KMS-11 (cell line): ENCODE measurements around the gene ZNF865.
A peak's percentile ranks its signal among the peaks of the same experiment; 100 is the strongest.

Experiments used
- H2AFZ ChIP-seq: fragments of 200-600 bp; sonication (generic); 2 replicates; pipeline ENCODE4 v1.6.1; 2016; ENCODE audit warnings: antibody characterized with exemption, mixed run types, low read depth
- H3K27ac ChIP-seq: fragments of 200-600 bp; sonication (generic); 2 replicates; pipeline ENCODE4 v1.6.1; 2016; ENCODE audit warnings: mild to moderate bottlenecking, mixed run types
- H3K27me3 ChIP-seq: fragments of 200-600 bp; sonication (generic); 2 replicates; pipeline ENCODE4 v1.6.1; 2017; ENCODE audit warnings: mild to moderate bottlenecking, low read depth, mixed run types, moderate library complexity; ENCODE audit not compliant: insufficient read depth
- H3K36me3 ChIP-seq: fragments of 200-600 bp; sonication (generic); 2 replicates; pipeline ENCODE4 v1.6.1; 2017; ENCODE audit warnings: mild to moderate bottlenecking, mixed run types; ENCODE audit not compliant: insufficient read depth
- H3K4me1 ChIP-seq: fragments of 200-600 bp; sonication (generic); 2 replicates; pipeline ENCODE4 v1.6.1; 2016; ENCODE audit warnings: mild to moderate bottlenecking, low read depth, mixed run types; ENCODE audit not compliant: poor library complexity, severe bottlenecking
- H3K4me2 ChIP-seq: fragments of 200-600 bp; sonication (generic); 2 replicates; pipeline ENCODE4 v1.7.0; 2016; ENCODE audit warnings: mild to moderate bottlenecking, mixed run types
- H3K4me3 ChIP-seq: fragments of 200-600 bp; sonication (generic); IDR thresholded peaks from 2 replicates; pipeline ENCODE4 v1.6.1; 2017; ENCODE audit warnings: low read depth, low read length, mixed read lengths; ENCODE audit not compliant: insufficient read depth
- H3K79me2 ChIP-seq: fragments of 200-600 bp; sonication (generic); 2 replicates; pipeline ENCODE4 v1.6.1; 2016; ENCODE audit warnings: low read depth, mixed run types; ENCODE audit not compliant: insufficient read depth
- H3K9ac ChIP-seq: fragments of 200-600 bp; sonication (generic); 2 replicates; pipeline ENCODE4 v1.6.1; 2016; ENCODE audit warnings: mild to moderate bottlenecking, mixed run types
- H4K20me1 ChIP-seq: fragments of 200-600 bp; sonication (generic); 2 replicates; pipeline ENCODE4 v1.6.1; 2016; ENCODE audit warnings: mild to moderate bottlenecking, mixed run types; ENCODE audit not compliant: insufficient read depth
- CTCF ChIP-seq: fragments of 200-600 bp; sonication (generic); conservative IDR thresholded peaks from 2 replicates; pipeline ENCODE4 v1.6.1; 2017; ENCODE audit warnings: low read depth, mild to moderate bottlenecking, antibody characterized with exemption, low read length, moderate library complexity, mixed read lengths

ZNF865 gene

GRCh38 chr19:55578761-55579747, 26.4 kb upstream of the ZNF865 start:
- Histone ChIP-seq H3K4me3 (no peak overlapping the region), H4K20me1 (no peaks in the 10 kb centered on the region)

GRCh38 chr19:55579766-55580621, 25.5 kb upstream of the ZNF865 start:
- H3K79me2 ChIP-seq: no peaks in the 10 kb centered on the region
- H3K4me2 ChIP-seq: peak overlapping the region; percentile 54
- H3K27ac ChIP-seq: no peak overlapping the region
- H3K36me3 ChIP-seq: no peaks in the 10 kb centered on the region
- peak overlapping the region; percentile 72; the same call in 1 of the 2 replicates for H3K9ac ChIP-seq
- no peak for TF ChIP-seq CTCF
- H3K27me3 ChIP-seq: peaks cover 8% of the 10 kb centered on the region; the same call in 1 of the 2 replicates
- no peaks in the 10 kb centered on the region for H4K20me1 ChIP-seq
- peak overlapping the region; percentile 83 for H2AFZ ChIP-seq
- H3K4me3 ChIP-seq: no peak overlapping the region
- H3K4me1 ChIP-seq: no peaks in the 10 kb centered on the region

More at GRCh38 chr19:55578761-55579747, 26.4 kb upstream of the ZNF865 start:
- TF ChIP-seq CTCF: no peak
- peak overlapping the region; percentile 54; the same call in 1 of the 2 replicates for H3K4me2 ChIP-seq
- peaks cover 4% of the 10 kb centered on the region; the same call in 1 of the 2 replicates for H3K27me3 ChIP-seq
- H3K9ac ChIP-seq: no peak overlapping the region
- H3K79me2 ChIP-seq: no peaks in the 10 kb centered on the region
- no peak overlapping the region for H2AFZ ChIP-seq
- H3K36me3 ChIP-seq: no peaks in the 10 kb centered on the region
- H3K4me1 ChIP-seq: no peaks in the 10 kb centered on the region
- H3K27ac ChIP-seq: no peak overlapping the region

- no peaks in the 10 kb centered on the region for H3K79me2 ChIP-seq
- H3K27me3 ChIP-seq: peaks cover 13% of the 10 kb centered on the region; the same call in 1 of the 2 replicates
- H2AFZ ChIP-seq: peak within 1 kb of the TSS; percentile 83
- no peaks in the 10 kb centered on the region for H4K20me1 ChIP-seq
- H3K4me3 ChIP-seq: no peak within 1 kb of the TSS
- H3K4me1 ChIP-seq: no peaks in the 10 kb centered on the region
- no peaks in the 10 kb centered on the region for H3K36me3 ChIP-seq
- H3K4me2 ChIP-seq: peak within 1 kb of the TSS; percentile 65
- TF ChIP-seq CTCF: no peak
- H3K27ac ChIP-seq: no peak within 1 kb of the TSS
- H3K9ac ChIP-seq: peak within 1 kb of the TSS; percentile 72; the same call in 1 of the 2 replicates
These were observed 24.8 kb upstream of the ZNF865 start, which contains the start of gene ZNF579 for GRCh38 chr19:55580628-55581144. TSS of gene ZNF579 (minus strand) at chr19:55580848. CDS start at chr19:55579639, 1,209 bp downstream.

- H2AFZ ChIP-seq: peak overlapping the region; percentile 83
- TF ChIP-seq CTCF: no peak
- H3K4me2 ChIP-seq: peak overlapping the region; percentile 65
- H3K4me1 ChIP-seq: no peaks in the 10 kb centered on the region
- no peaks in the 10 kb centered on the region for H3K79me2 ChIP-seq
- no peaks in the 10 kb centered on the region for H4K20me1 ChIP-seq
- H3K36me3 ChIP-seq: no peaks in the 10 kb centered on the region
- H3K27me3 ChIP-seq: peaks cover 18% of the 10 kb centered on the region
- H3K27ac ChIP-seq: no peak overlapping the region
- peak overlapping the region; percentile 14; the same call in 1 of the 2 replicates for H3K9ac ChIP-seq
- no peak overlapping the region for H3K4me3 ChIP-seq
These were observed 24.2 kb upstream of the ZNF865 start for GRCh38 chr19:55581145-55581822.
